WI38 (cell line): ENCODE data around the gene GIMAP1.

ENCODE experiments used
- H3K4me3 ChIP-seq: 2 replicates; pipeline ENCODE4 v1.5.1; 2011; ENCODE audit warnings: low read depth, mild to moderate bottlenecking, control low read depth, low read length
- CTCF ChIP-seq: IDR thresholded peaks from 2 replicates; pipeline ENCODE4 v1.5.1; 2012; ENCODE audit warnings: low read depth, mild to moderate bottlenecking, control low read depth, low read length

Gene GIMAP1

DNA sequence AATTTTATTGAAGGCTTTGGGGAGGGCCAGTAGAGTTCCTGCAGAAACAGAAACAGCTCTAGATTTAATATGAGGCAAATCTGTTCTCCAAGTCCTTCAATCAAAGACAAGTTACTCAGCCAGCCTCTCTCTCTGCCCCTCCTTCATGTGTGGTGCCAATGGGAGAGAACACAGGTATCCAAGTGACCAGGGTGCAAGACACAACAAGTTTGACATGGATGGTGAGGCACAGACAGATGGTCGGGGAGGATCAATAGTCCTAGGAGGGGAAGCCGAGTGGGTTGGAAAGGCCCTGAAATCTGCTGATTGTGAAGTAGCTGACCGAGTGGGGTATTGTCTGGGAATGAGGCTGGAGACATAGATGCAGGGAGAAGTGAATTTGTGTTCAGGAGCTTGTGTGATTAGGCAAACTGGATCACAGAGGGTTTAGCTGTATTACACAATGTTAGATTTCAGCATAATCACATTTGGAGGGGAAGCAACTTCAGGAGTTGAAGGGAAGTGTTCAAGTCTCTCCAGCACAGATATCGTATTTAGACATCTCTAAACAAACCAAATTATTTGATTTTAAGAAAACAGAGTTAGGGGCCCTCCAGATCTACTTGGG lies 1.5 kb downstream of the GIMAP1 start:
- no peak overlapping the region for H3K4me3 ChIP-seq
- TF ChIP-seq CTCF = no peak

DNA sequence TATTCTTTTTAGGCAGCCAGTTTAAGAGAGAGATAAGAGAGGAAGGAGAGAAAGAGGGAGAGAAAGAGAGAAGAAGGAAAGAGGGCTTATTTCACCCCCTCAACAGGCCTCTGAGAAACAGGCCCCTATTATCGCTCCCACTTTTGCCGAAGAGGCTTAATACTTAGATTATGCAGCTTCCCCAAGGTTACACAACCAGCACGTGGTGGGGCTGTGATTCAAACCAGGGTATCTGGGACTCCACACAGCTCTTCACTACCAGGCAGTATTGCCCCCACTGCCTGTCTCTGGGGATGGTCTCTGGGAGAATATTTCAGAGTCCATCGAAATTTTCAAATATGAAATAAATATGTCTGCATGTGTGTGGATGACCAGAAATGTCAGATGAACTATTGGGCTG lies 3.0 kb downstream of the GIMAP1 start:
- TF ChIP-seq CTCF = no peak
- H3K4me3 ChIP-seq = no peak overlapping the region

DNA sequence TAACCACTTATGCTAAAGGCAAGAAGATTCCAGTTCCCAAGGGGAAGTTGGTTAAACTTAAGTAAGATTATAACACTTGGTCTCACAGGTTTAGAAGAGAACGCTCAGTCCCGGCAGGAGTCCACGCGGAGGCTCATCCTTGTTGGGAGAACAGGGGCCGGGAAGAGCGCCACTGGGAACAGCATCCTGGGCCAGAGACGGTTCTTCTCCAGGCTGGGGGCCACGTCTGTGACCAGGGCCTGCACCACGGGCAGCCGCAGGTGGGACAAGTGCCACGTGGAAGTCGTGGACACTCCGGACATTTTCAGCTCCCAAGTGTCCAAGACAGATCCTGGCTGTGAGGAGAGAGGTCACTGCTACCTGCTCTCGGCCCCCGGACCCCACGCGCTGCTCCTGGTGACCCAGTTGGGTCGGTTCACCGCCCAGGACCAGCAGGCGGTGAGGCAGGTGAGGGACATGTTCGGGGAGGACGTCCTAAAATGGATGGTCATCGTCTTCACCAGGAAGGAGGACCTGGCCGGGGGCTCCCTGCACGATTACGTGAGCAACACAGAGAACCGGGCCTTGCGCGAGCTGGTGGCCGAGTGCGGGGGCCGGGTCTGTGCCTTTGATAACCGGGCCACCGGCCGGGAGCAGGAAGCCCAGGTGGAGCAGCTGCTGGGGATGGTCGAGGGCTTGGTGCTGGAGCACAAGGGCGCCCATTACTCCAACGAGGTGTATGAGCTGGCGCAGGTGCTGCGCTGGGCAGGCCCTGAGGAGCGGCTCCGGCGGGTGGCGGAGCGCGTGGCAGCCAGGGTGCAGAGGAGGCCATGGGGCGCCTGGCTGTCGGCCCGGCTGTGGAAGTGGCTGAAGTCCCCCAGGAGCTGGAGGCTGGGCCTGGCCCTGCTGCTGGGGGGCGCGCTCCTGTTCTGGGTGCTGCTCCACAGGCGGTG lies 3.8 kb downstream of the GIMAP1 start:
- no peak overlapping the region for H3K4me3 ChIP-seq
- TF ChIP-seq CTCF = no peak

GRCh38 chr7:150721970-150722373 lies 5.6 kb downstream of the GIMAP1 start:
- no peak overlapping the region for H3K4me3 ChIP-seq
- no peak for TF ChIP-seq CTCF

DNA sequence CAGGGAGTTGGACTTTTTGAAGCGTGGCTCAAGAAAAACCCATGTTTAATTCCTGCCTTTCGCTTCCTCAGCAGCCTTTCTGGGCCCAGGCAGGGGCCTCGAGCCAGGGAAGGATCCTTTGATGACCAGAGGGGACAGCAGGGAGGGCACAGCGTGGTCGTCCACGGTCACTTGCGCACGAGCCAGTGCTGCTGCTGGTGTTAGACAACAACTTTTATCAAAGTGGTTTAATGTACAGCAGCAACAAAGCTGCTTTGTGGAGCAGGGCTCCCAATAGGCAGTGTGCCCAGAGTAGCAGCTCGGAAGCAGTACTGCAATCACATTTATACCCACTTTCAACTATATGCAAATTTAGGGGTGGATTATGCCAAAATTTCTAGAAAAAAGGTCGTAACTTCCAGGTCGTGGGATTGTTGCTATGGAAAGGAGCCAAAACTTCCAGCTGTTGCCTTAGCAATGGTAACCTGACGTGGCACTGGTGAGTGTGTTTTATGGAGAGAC lies 6.1 kb downstream of the GIMAP1 start:
- no peak for TF ChIP-seq CTCF
- no peak overlapping the region for H3K4me3 ChIP-seq

DNA sequence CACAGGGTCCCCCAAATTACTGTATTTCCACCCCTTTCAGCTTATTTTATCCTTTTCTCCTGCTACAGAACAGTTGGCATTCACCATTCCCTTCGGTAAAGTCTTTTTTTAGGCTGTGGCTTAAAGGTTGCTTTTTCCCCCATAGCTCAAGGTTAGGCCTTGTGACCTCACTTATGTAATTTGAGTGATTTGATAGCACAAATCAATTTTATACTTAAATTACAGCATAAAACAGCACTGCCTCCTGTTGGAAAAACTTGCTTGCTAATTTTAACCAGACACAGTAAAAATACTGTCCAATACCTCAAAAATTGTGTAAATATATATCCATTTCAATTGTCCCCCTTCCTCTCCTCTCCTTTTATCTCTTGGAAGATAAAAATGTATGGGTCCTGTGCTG lies 7.1 kb downstream of the GIMAP1 start:
- no peak for TF ChIP-seq CTCF
- no peak overlapping the region for H3K4me3 ChIP-seq

DNA sequence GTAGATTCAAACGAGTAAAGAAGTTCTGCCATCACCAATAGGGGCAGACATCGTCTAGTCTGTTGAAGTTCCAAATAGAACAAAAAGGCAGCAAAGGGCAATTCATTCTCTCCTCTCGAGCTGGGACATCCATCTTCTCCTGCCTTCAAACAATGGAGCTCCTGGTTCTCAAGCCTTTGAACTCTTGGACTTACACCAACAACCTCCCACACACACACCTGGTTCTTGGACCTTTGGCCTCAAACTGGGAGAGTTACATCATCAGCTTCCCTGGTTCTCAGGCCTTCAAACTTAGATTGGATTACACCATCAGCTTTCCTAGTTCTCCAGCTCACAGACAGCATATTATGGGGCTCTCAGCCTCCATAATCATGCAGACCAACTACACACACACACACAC lies 11.0 kb downstream of the GIMAP1 start:
- TF ChIP-seq CTCF = no peak
- H3K4me3 ChIP-seq = no peak overlapping the region
